ENCODE results near the gene MYO1B.

The MYO1B gene

GRCh38 chr2:191327484-191327883, 82.3 kb downstream of the MYO1B start:
- DNase-seq, result no peak

- no peak for DNase-seq
Observed at GRCh38 chr2:191328150-191328809, 83.1 kb downstream of the MYO1B start.

- no peak for DNase-seq
Observed at GRCh38 chr2:191329841-191330240, 84.6 kb downstream of the MYO1B start.

GRCh38 chr2:191333911-191334357, 88.7 kb downstream of the MYO1B start:
- DNase-seq, result no peak

GRCh38 chr2:191335875-191336464, 90.8 kb downstream of the MYO1B start:
- no peak for DNase-seq

- no peak for DNase-seq
Observed at GRCh38 chr2:191341436-191341835, 96.2 kb downstream of the MYO1B start.

- no peak for DNase-seq
Observed at GRCh38 chr2:191343796-191344338, 98.7 kb downstream of the MYO1B start.

- DNase-seq, result no peak
Observed at GRCh38 chr2:191345788-191346187, 100.6 kb downstream of the MYO1B start.

- DNase-seq, result no peak
Observed at GRCh38 chr2:191347154-191347553, 102.0 kb downstream of the MYO1B start.

- no peak for DNase-seq
Observed at GRCh38 chr2:191347881-191348280, 102.7 kb downstream of the MYO1B start.

- DNase-seq, result no peak
Observed at GRCh38 chr2:191349990-191350389, 104.8 kb downstream of the MYO1B start.

GRCh38 chr2:191350826-191351225, 105.6 kb downstream of the MYO1B start:
- no peak for DNase-seq

- no peak for DNase-seq
Observed at GRCh38 chr2:191351298-191351697, 106.1 kb downstream of the MYO1B start.

- no peak for DNase-seq
Observed at GRCh38 chr2:191351921-191352320, 106.7 kb downstream of the MYO1B start.

GRCh38 chr2:191352536-191352935, 107.3 kb downstream of the MYO1B start:
- no peak for DNase-seq

GRCh38 chr2:191355170-191355758, 110.1 kb downstream of the MYO1B start:
- DNase-seq, result no peak

GRCh38 chr2:191357678-191358077, 112.5 kb downstream of the MYO1B start:
- no peak for DNase-seq

- no peak for DNase-seq
Observed at GRCh38 chr2:191358325-191359025, 113.3 kb downstream of the MYO1B start.

GRCh38 chr2:191359133-191359532, 113.9 kb downstream of the MYO1B start:
- no peak for DNase-seq

GRCh38 chr2:191360918-191361317, 115.7 kb downstream of the MYO1B start:
- no peak for DNase-seq

- DNase-seq, result no peak
Observed at GRCh38 chr2:191362841-191363240, 117.6 kb downstream of the MYO1B start.

GRCh38 chr2:191363267-191363666, 118.1 kb downstream of the MYO1B start:
- no peak for DNase-seq

GRCh38 chr2:191365089-191365488, 119.9 kb downstream of the MYO1B start:
- DNase-seq, result no peak

- no peak for DNase-seq
Observed at GRCh38 chr2:191366199-191366598, 121.0 kb downstream of the MYO1B start.
